K562 (cell line): ENCODE data around the gene EXOC7. TPM values are rescaled to one million over a fixed set of nuclear protein-coding genes. Genes with fewer than 3 reads are reported as not detected.

ENCODE experiments used
- BRCA1 ChIP-seq, 2 experiments: fragments of 450-650 bp in 1 of 2; sonication (generic) in 1 of 2; formaldehyde crosslinking in 1 of 2; IDR thresholded peaks; 2 replicates each; pipeline versions ENCODE4 v1.5.0 to v1.6.1; 2017 to 2020; ENCODE audit warnings: mild to moderate bottlenecking in 1 of 2, missing genetic modification reagents in 1 of 2
- DNMT1 ChIP-seq: fragments of 450-650 bp; IDR thresholded peaks from 2 replicates; pipeline ENCODE4 v1.6.1; 2016; ENCODE audit warnings: antibody characterized with exemption, mild to moderate bottlenecking
- DPF2 ChIP-seq: fragments of 450-650 bp; IDR thresholded peaks from 2 replicates; pipeline ENCODE4 v1.6.1; 2016
- EGR1 ChIP-seq: fragments of 450-650 bp; conservative IDR thresholded peaks from 2 replicates; pipeline ENCODE4 v1.6.1; 2017; ENCODE audit warnings: mild to moderate bottlenecking
- ETV6 ChIP-seq, 3 experiments: fragments of 150-350 bp in 1 of 3; sonication (generic) in 1 of 3; formaldehyde crosslinking in 1 of 3; IDR thresholded peaks; 2 replicates each; pipeline versions ENCODE4 v1.6.1 to v1.8.0; 2014 to 2022; ENCODE audit warnings: borderline replicate concordance in 2 of 3, low read depth in 2 of 3, antibody characterized with exemption in 1 of 3, low read length in 1 of 3, mild to moderate bottlenecking in 1 of 3, missing genetic modification reagents in 1 of 3
- GABPA ChIP-seq: fragments of 200-800 bp; sonication (Bioruptor generic); conservative IDR thresholded peaks from 2 replicates; pipeline ENCODE4 v1.6.1; 2016; ENCODE audit warnings: low read depth, missing genetic modification characterization, missing compliant biosample characterization
- HIVEP1 ChIP-seq: fragments of 250-450 bp; sonication (Bioruptor Pico); IDR thresholded peaks from 2 replicates; pipeline ENCODE4 v1.4.0; 2020; ENCODE audit warnings: mild to moderate bottlenecking
- JUND ChIP-seq, 2 experiments: IDR thresholded peaks; 2 replicates in 1 of 2; 3 replicates in 1 of 2; pipeline ENCODE4 v1.6.1; 2011; ENCODE audit warnings: borderline replicate concordance in 2 of 2, low read depth in 2 of 2, low read length in 2 of 2, improper control_type of control experiment in 1 of 2, missing biosample characterization in 1 of 2, missing genetic modification characterization in 1 of 2, missing genetic modification reagents in 1 of 2
- KDM5B ChIP-seq: fragments of 200-600 bp; sonication (generic); IDR thresholded peaks from 2 replicates; pipeline ENCODE4 v1.6.1; 2012; ENCODE audit warnings: low read depth, mild to moderate bottlenecking, moderate library complexity, low read length, control low read depth, inconsistent platforms; ENCODE audit not compliant: insufficient replicate concordance
- MLLT1 ChIP-seq, 2 experiments: fragments of 450-650 bp; IDR thresholded peaks; 2 replicates each; pipeline ENCODE4 v1.6.1; 2016
- NBN ChIP-seq: fragments of 450-650 bp; IDR thresholded peaks from 2 replicates; pipeline ENCODE4 v1.6.1; 2016; ENCODE audit warnings: low read depth, mild to moderate bottlenecking
- PHTF2 ChIP-seq: fragments of 250-450 bp; sonication (Bioruptor Pico); IDR thresholded peaks from 2 replicates; pipeline ENCODE4 v1.5.0; 2021; ENCODE audit warnings: mild to moderate bottlenecking
- PTRF ChIP-seq: fragments of 450-650 bp; IDR thresholded peaks from 2 replicates; pipeline ENCODE4 v1.6.1; 2016; ENCODE audit warnings: mild to moderate bottlenecking, missing genetic modification characterization, missing compliant biosample characterization
- RFX1 ChIP-seq: fragments of 450-650 bp; IDR thresholded peaks from 2 replicates; pipeline ENCODE4 v1.6.1; 2016; ENCODE audit warnings: mild to moderate bottlenecking, moderate library complexity
- SIN3A ChIP-seq, 2 experiments: fragments of 150-350 bp in 1 of 2; IDR thresholded peaks; 2 replicates each; pipeline ENCODE4 v1.6.1; 2011 to 2016; ENCODE audit warnings: borderline replicate concordance in 2 of 2, low read depth in 2 of 2, low read length in 2 of 2, mild to moderate bottlenecking in 2 of 2, moderate library complexity in 2 of 2; ENCODE audit not compliant: control insufficient read depth in 1 of 2
- TAF7 ChIP-seq: fragments of 450-650 bp; IDR thresholded peaks from 2 replicates; pipeline ENCODE4 v1.6.1; 2016; ENCODE audit warnings: missing genetic modification characterization, missing compliant biosample characterization
- TRIM25 ChIP-seq: fragments of 450-650 bp; IDR thresholded peaks from 2 replicates; pipeline ENCODE4 v1.7.0; 2016; ENCODE audit warnings: borderline replicate concordance
- TRIM28 ChIP-seq: fragments of 450-650 bp; IDR thresholded peaks from 2 replicates; pipeline ENCODE4 v1.6.1; 2017
- ZNF184 ChIP-seq: sonication (generic); formaldehyde crosslinking; IDR thresholded peaks from 2 replicates; pipeline ENCODE4 v1.5.0; 2020; ENCODE audit warnings: missing genetic modification reagents
- ZNF644 ChIP-seq: fragments of 200-800 bp; sonication (Bioruptor generic); IDR thresholded peaks from 2 replicates; pipeline ENCODE4 v1.6.1; 2016; ENCODE audit warnings: low read depth, missing genetic modification characterization, missing compliant biosample characterization
- polyA plus RNA-seq, 8 experiments: library from polyadenylated mRNA; depleted of rRNA in 4 of 8; stranded (reverse) in 5 of 8; unstranded in 3 of 8; fragments of >200 nt; fragmentation: Nextera tagmentation in 2 of 8; fragmentation: Illumina TruSeq in 1 of 8; extraction: Ambion mirVana in 2 of 8; extraction: Trizol in 1 of 8; gene quantifications; 2 replicates each; pipeline versions ENCODE4 v1.2.1 to v1.2.3, GENCODE V29; 2011 to 2014; ENCODE audit warnings: inconsistent platforms in 1 of 8, missing spikeins in 1 of 8
- total RNA-seq, 7 experiments: library from RNA; depleted of rRNA in 6 of 7; stranded (reverse); fragments of >200 nt in 6 of 7; fragmentation: Illumina TruSeq in 2 of 7; extraction: Trizol in 2 of 7; gene quantifications; 2 replicates each; pipeline versions ENCODE4 v1.2.1 to v1.2.3, GENCODE V29; 2011 to 2021; ENCODE audit warnings: low replicate concordance in 1 of 7
- TF ChIP-seq, protein P1 (sequence below), 2 experiments: fragments of 450-650 bp in 1 of 2; sonication (generic) in 1 of 2; formaldehyde crosslinking in 1 of 2; IDR thresholded peaks in 1 of 2; conservative IDR thresholded peaks in 1 of 2; 2 replicates each; pipeline versions ENCODE4 v1.6.1 to v1.8.1; 2016 to 2023; ENCODE audit warnings: mild to moderate bottlenecking in 2 of 2, moderate library complexity in 2 of 2, inconsistent platforms in 1 of 2, missing genetic modification reagents in 1 of 2

The EXOC7 gene
- total and polyA plus RNA-seq, 9 of the 15 experiments (the other 6 are each of a cell fraction or from before 2014, with no cell fraction given): 18.6 to 57.0 (median 35.0) TPM

- no peak for TF ChIP-seq TAF7
- no peak for TF ChIP-seq RFX1
- peak; percentile 80 for TF ChIP-seq JUND (IDR thresholded peaks at IDR 0.05; ENCODE audit: borderline replicate concordance, low read depth, low read length)
- TF ChIP-seq JUND (tag; IDR thresholded peaks at IDR 0.05; ENCODE audit: borderline replicate concordance, low read depth, low read length): no peak; the same call in 2 of the 3 replicates
- TF ChIP-seq DPF2: peak; percentile 37; the same call in 1 of the 2 replicates
- peak; percentile 90 for TF ChIP-seq EGR1
- no peak for TF ChIP-seq TRIM25
- no peak for TF ChIP-seq PTRF (tag)
- no peak for TF ChIP-seq TRIM28
- no peak for TF ChIP-seq BRCA1 (IDR thresholded peaks at IDR 0.05)
- no peak for TF ChIP-seq BRCA1 (CRISPR knock-in tag; IDR thresholded peaks at IDR 0.05)
- TF ChIP-seq, protein P1, sequence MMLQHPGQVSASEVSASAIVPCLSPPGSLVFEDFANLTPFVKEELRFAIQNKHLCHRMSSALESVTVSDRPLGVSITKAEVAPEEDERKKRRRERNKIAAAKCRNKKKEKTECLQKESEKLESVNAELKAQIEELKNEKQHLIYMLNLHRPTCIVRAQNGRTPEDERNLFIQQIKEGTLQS (IDR thresholded peaks at IDR 0.05): peak; percentile 48; the same call in 1 of the 2 replicates
- TF ChIP-seq, protein P1 (CRISPR knock-in tag; conservative IDR thresholded peaks at IDR 0.05): no peak
- TF ChIP-seq GABPA (tag): no peak
- TF ChIP-seq SIN3A (IDR thresholded peaks at IDR 0.05; ENCODE audit: borderline replicate concordance in 2 of 2, control insufficient read depth in 1 of 2, low read depth in 2 of 2, low read length in 2 of 2): no peak
- no peak for TF ChIP-seq ZNF184 (CRISPR knock-in tag)
- TF ChIP-seq KDM5B: no peak
- no peak for TF ChIP-seq PHTF2 (CRISPR knock-in tag)
- no peak for TF ChIP-seq ETV6 (IDR thresholded peaks at IDR 0.05; ENCODE audit: borderline replicate concordance in 1 of 2, low read depth in 2 of 2, low read length in 1 of 2)
- no peak for TF ChIP-seq ETV6 (CRISPR knock-in tag; IDR thresholded peaks at IDR 0.05; ENCODE audit: borderline replicate concordance)
- no peak for TF ChIP-seq DNMT1
- TF ChIP-seq MLLT1 (IDR thresholded peaks at IDR 0.05): peak in 1 of 2 experiments; percentile 68; a peak in 1 of 4 replicates
- TF ChIP-seq NBN: no peak
- TF ChIP-seq HIVEP1 (CRISPR knock-in tag): no peak
- TF ChIP-seq ZNF644 (tag): no peak
Measured at GRCh38 chr17:76053246-76054111, 50.1 kb downstream of the EXOC7 start (continued).
